Measurements from ENCODE around the gene FOXN3. TPM values are rescaled to one million over a fixed set of nuclear protein-coding genes. Genes with fewer than 3 reads are reported as not detected.

Gene FOXN3
- total and polyA plus RNA-seq, 10 donors = 9.2 to 121 (median 98.3) TPM

- 96 to 100% (median 98%) methylated on average over 4 of the region's 4 CpGs for WGBS, 5 donors
- intact Hi-C loops (cut with DNase I; ENCODE audit: low total_unique reads) = no loop called here
- no peak overlapping the region for H3K27ac ChIP-seq
- TF ChIP-seq POLR2A (IDR thresholded peaks at IDR 0.05) (no peak), CTCF (IDR thresholded peaks at IDR 0.05 in 8 of 11, conservative IDR thresholded peaks at IDR 0.05 in 3 of 11) (no peak), POLR2AphosphoS5 (IDR thresholded peaks at IDR 0.05) (no peak)
- peaks cover 0 to 37% (median 2%) of the 10 kb centered on the region in 6 donors for H3K4me1 ChIP-seq
- H3K36me3 ChIP-seq = peaks cover 0 to 18% (median 0%) of the 10 kb centered on the region in 6 donors
- peaks cover 0 to 12% (median 0%) of the 10 kb centered on the region in 8 donors for H3K9me3 ChIP-seq
- no peak overlapping the region for H3K4me3 ChIP-seq
- H3K27me3 ChIP-seq (replicated peaks in 1 of 7) = no peaks in the 10 kb centered on the region
- no peak for DNase-seq
These were observed 97.3 kb downstream of the FOXN3 start for GRCh38 chr14:89319687-89320086.

- DNase-seq = no peak
- Histone ChIP-seq H3K4me3 (no peak overlapping the region), H3K9me3 (peaks cover 0 to 15% (median 0%) of the 10 kb centered on the region in 8 donors), H3K27ac (no peak overlapping the region), H3K36me3 (peaks cover 0 to 18% (median 0%) of the 10 kb centered on the region in 6 donors), H3K27me3 (replicated peaks in 1 of 7) (no peaks in the 10 kb centered on the region), H3K4me1 (peaks cover 0 to 26% (median 0%) of the 10 kb centered on the region in 6 donors)
- 62 to 82% (median 72%) methylated on average over 4 of the region's 4 CpGs for WGBS, 5 donors
- no peak for TF ChIP-seq CTCF (IDR thresholded peaks at IDR 0.05 in 8 of 11, conservative IDR thresholded peaks at IDR 0.05 in 3 of 11)
- intact Hi-C loops (cut with DNase I; ENCODE audit: low total_unique reads) = no loop called here
These were observed 99.9 kb downstream of the FOXN3 start for GRCh38 chr14:89317051-89317691.

GRCh38 chr14:89315493-89316470 lies 101.3 kb downstream of the FOXN3 start:
- DNase-seq = no peak
- intact Hi-C loops (cut with DNase I; ENCODE audit: low total_unique reads) = no loop called here
- Histone ChIP-seq H3K27ac (no peak overlapping the region), H3K4me1 (peaks cover 0 to 26% (median 0%) of the 10 kb centered on the region in 6 donors), H3K36me3 (peaks cover 0 to 18% (median 0%) of the 10 kb centered on the region in 6 donors), H3K4me3 (no peak overlapping the region), H3K9me3 (peaks cover 0 to 15% (median 0%) of the 10 kb centered on the region in 8 donors), H3K27me3 (replicated peaks in 1 of 7) (no peaks in the 10 kb centered on the region)
- TF ChIP-seq CTCF (IDR thresholded peaks at IDR 0.05 in 8 of 11, conservative IDR thresholded peaks at IDR 0.05 in 3 of 11) = no peak
- TF ChIP-seq POLR2AphosphoS5 (IDR thresholded peaks at IDR 0.05) = no peak
- no peak for TF ChIP-seq POLR2A (IDR thresholded peaks at IDR 0.05)
- WGBS, 5 donors = 89 to 96% (median 94%) methylated on average over 10 of the region's 10 CpGs

GRCh38 chr14:89314274-89314673 lies 102.8 kb downstream of the FOXN3 start:
- intact Hi-C loops (cut with DNase I; ENCODE audit: low total_unique reads) = no loop called here
- 91 to 97% (median 94%) methylated on average over 2 of the region's 2 CpGs for WGBS, 5 donors

More at GRCh38 chr14:89314274-89314673, 102.8 kb downstream of the FOXN3 start:
- H3K27me3 ChIP-seq (replicated peaks in 1 of 7) = no peaks in the 10 kb centered on the region
- no peak overlapping the region for H3K27ac ChIP-seq
- H3K4me3 ChIP-seq = no peak overlapping the region
- peaks cover 0 to 8% (median 0%) of the 10 kb centered on the region in 8 donors for H3K9me3 ChIP-seq
- TF ChIP-seq POLR2AphosphoS5 (IDR thresholded peaks at IDR 0.05) = no peak
- H3K36me3 ChIP-seq = peaks cover 0 to 15% (median 0%) of the 10 kb centered on the region in 6 donors
- peaks cover 0 to 31% (median 4%) of the 10 kb centered on the region in 6 donors for H3K4me1 ChIP-seq
- DNase-seq = no peak
